Measurements from ENCODE around the gene MRPS18B. TPM values are rescaled to one million over a fixed set of nuclear protein-coding genes. Genes with fewer than 3 reads are reported as not detected.
A peak's percentile ranks its signal among the peaks of the same experiment; 100 is the strongest.
"Not testable (repeated sequence)": the region's sequence is repeated elsewhere in the genome, so short reads cannot be mapped to it uniquely, and the experiment has no call there.

The MRPS18B gene
- total RNA-seq, 1 donor from 2014 or later, result 39.9 TPM

DNA sequence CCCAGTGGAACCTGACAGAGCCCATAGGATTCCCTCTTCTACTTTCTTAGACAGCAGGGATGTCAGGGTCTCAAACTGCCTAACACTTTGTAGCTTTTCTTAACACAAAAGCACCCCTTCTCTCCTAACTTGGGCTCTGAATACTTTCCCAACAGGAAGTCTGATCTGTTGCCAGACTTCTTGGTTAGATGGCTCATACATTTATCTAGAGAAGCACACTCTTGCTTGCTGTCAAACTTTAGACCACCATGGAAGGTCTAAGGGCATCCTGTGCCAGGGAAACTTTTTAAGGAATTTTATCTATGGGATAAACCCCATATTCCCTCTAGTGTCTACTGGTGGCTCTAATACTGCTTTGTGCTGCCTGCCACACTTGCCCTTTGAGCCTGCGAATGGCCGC, 26.0 kb downstream of the MRPS18B start:
- no peak for DNase-seq

GRCh38 chr6:30644769-30645168, 27.1 kb downstream of the MRPS18B start:
- DNase-seq, result no peak

DNA sequence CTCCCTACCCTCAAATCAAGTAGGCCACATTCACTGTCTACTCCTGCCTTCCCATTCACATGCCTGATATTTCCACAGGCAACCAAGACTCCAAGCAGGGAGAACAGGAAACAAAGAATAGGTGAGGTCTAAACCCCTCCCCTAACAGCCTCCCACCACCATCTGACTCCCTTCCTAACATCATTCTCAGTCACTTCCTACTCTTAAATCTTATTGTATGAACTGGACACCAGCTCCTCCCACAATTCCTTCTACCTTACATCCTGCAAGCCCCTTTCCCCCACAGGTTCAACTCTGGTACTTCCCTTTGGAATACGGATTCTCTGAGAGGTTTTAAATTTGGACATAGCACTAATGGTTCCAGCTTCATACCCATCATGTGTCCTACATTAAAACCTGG, 28.3 kb downstream of the MRPS18B start:
- DNase-seq, result no peak

GRCh38 chr6:30646450-30647241, 29.0 kb downstream of the MRPS18B start, which contains the start of gene C6orf136:
C6orf136 (plus strand) TSS chr6:30647133; CDS start chr6:30647232, 99 bp downstream.
- DNase-seq, result peak; percentile 85

DNA sequence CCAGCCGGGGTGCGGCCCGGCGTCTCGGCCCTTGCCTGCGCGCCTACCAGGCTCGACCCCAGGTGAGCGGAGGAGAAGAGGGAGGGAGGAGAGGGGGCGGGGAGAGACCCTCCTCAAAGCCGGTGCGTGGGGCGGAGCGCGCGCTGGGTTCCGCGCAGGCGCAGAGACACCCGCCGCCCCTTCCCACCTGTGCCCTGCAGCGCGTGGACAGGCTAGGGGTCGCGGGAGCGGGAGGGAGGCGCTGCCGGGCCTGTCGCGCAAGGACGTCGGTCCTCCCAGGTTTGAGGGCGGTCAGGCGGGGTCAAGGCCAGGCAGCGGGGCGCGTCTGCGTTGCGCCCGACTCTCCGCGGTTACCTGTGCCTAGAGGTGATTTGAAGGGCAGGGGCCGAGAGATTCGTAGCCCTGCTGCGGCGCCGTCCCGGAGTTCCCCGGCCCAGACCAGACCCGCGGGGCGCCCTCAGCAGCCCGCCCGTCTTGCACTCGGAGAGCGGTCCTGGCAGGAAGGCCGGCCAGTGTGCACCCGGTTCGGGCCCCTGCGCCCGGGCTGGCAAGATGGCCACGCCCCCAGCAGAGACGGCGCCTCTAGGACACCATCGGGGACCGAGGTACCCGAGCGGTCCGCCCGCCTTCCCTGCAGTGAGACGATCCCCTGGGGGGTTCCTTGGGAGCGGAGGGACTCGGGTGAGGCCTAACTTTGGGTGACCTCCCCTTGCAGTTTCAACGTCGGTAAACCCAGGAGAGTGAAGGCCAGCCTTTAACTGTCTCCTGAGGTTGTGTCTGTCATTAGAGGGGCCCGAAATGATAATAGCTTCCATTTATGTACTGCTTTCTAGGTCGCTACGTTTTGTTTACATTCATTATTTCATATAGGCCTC, 29.8 kb downstream of the MRPS18B start:
- DNase-seq, result peak; percentile 76

GRCh38 chr6:30651143-30651542, 33.5 kb downstream of the MRPS18B start:
- no peak for DNase-seq

- no peak for DNase-seq
Observed at GRCh38 chr6:30654798-30655742, 37.4 kb downstream of the MRPS18B start.

- DNase-seq, result no peak
Observed at GRCh38 chr6:30655743-30656094, 38.1 kb downstream of the MRPS18B start.

DNA sequence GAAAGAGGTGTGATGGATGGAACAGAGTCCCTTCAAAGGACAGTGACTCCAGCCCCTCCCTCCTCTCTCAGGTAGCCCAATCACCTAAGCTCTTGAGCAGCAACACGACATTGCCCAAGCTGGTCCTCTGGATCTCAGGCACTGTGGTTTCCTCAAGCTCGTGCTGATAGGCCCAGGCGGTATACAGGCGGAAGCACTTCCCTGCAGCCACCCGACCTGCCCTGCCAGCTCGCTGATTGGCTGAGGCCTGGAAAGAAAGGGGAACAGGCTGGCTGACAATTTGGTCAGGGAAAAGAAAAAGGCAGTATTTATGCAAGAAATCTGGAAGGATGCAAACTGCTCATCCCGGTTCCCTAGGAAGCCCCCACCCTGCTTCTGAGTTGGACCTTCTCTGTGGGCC, 38.9 kb downstream of the MRPS18B start:
- no peak for DNase-seq

DNA sequence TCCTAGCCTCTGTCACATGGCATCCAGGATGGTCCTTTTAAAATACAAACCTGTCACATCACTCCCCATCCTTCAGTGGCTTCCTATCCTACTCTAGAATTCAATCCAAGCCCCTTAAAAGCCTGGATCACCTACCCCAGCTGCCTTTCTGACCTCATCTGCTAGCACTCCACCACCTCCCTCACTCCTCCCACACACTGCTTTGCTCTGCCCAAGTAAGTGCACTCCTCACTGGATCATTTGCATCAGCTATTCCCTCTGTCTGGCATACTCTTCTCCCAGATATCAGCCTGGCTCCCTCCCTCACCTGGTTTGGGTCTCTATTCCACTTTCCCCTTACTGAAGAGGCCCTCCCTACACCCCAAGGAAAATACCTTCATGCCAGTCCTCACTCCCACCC, 39.8 kb downstream of the MRPS18B start:
- no peak for DNase-seq

- not testable (repeated sequence) for DNase-seq
Observed at GRCh38 chr6:30657922-30658321, 40.3 kb downstream of the MRPS18B start.

DNA sequence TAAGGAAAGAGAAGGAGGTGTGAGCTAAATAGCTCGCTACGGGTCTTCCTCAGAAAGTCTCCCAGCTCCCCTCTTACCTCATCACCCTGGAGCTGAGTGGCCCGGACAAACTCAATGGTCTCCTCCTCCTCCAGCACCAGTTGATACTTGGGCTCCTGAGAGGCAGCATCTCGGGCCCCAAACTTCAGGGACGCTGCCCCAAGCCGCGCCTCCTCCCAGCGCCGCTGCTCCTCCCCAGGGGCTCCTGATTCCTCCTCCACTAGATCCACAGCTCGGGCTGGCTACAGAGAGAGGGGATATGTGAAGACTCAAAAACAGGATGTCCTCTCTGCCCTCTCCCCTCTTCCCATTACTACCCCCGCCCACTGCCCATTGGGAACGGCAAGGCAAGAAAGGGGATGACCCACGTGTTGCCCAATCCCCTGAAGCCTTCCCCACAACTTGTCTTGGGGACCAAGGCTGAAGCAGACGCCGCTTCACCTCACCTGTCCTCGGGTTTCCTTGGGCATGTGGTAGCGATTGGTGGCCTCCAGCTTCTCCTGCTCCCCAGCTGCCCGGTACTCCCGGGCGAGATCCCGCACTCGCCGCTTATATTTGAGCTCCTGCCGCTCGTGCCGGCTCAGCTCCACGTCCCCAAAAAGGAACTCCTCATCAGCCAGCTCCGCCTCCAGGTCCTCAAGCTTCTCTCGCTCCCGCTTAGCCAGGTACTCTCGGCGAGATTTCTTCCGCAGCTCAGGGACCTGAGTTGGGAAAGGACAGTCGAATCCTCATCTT, 47.5 kb downstream of the MRPS18B start:
- no peak for DNase-seq

DNA sequence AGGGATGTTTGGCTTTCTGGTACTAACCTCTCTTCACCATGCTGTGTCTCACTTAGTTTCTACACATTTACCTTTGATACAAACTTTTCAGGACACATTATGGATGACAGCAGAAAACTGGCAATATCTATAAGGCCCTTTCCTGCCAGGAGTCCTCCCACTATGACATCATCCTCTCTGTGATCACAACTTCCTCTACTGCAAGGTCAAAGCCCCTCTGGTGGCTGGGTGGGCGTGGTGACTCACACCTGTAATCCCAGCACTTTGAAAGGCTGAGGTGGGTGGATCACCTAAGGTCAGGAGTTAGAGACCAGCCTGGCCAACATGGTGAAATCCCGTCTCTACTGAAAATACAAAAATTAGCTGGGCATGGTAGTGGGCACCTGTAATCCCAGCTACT, 48.7 kb downstream of the MRPS18B start:
- DNase-seq, result not testable (repeated sequence)

GRCh38 chr6:30670760-30671527, 53.3 kb downstream of the MRPS18B start:
- DNase-seq, result no peak

DNA sequence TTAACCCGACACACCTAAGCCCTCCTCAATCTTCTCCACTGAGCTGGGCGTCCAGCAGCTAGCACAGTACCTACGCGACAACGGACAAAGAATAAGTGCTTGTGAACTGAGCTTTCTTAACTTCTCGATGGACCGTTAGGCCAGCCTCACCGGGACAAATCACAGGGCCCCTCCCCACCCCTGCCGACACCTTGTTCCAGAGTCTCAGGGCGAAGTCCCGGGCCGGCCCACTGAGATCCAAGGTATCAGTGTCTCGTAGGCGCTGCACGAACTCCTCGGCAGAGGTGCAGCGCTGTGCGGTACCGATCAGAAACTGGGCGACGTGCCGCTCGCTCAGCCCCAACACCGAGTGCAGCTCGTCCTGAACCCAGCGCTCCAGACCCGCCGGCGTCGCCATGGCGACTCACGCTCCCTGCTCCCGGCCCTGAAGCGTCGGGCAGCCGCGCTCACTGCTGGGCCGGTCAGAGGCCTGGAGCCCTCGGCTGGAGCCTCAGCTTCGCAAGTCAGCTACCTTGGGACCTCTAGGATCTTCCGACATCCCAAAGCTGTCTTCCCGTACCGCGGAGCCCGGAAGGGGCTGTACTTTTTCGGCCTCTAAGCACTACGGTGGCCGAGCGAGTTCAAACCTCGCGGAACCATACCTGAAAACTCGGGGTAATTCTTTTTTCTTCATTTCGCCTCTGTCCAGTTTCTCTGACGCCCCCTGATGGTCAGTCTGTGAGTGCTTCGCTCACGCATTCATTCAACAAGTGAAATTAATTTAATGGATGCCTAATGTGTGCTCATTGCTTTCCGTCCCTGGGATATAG, 55.0 kb downstream of the MRPS18B start, which contains the start of gene DHX16:
DHX16 (minus strand) TSS at position 562 of the 809 bp plus-strand sequence; CDS start at position 397, 165 bp downstream.
- peak; percentile 89 for DNase-seq

Data from occipital lobe (tissue), 2 donors.